Breast epithelium (tissue), 3 donors: Measurements from ENCODE around the gene NXN.

Source experiments
- CTCF ChIP-seq, 3 donors: fragments of 450-650 bp; IDR thresholded peaks; one replicate each; pipeline ENCODE4 v1.5.1; 2016 to 2017; ENCODE audit warnings: antibody characterized with exemption in 3 of 3, mild to moderate bottlenecking in 3 of 3, moderate library complexity in 3 of 3
- POLR2A ChIP-seq: fragments of 450-650 bp; IDR thresholded peaks from one replicate; pipeline ENCODE4 v1.6.1; 2016; ENCODE audit warnings: antibody characterized with exemption, mild to moderate bottlenecking, moderate library complexity
- POLR2AphosphoS5 ChIP-seq, 3 donors: sonication (generic); formaldehyde crosslinking; IDR thresholded peaks; one replicate each; pipeline ENCODE4 v1.6.1; 2017; ENCODE audit warnings: antibody characterized with exemption in 3 of 3

GRCh38 chr17:814371-814770 lies 165.2 kb downstream of the NXN start:
- TF ChIP-seq CTCF (IDR thresholded peaks at IDR 0.05), result no peak
- no peak for TF ChIP-seq POLR2A
- TF ChIP-seq POLR2AphosphoS5 (IDR thresholded peaks at IDR 0.05), result no peak
